Measurements from ENCODE around the gene DCTN2. TPM values are rescaled to one million over a fixed set of nuclear protein-coding genes. Genes with fewer than 3 reads are reported as not detected.
A peak's percentile ranks its signal among the peaks of the same experiment; 100 is the strongest.

Gene DCTN2
- polyA plus RNA-seq, 1 of the 3 experiments (the other 2 are of a cell fraction), result 122 TPM

GRCh38 chr12:57549909-57550640 lies 3.1 kb upstream of the DCTN2 start, which contains the start of gene KIF5A:
TSS of gene KIF5A (plus strand) at chr12:57550044. CDS start at chr12:57550272, 228 bp downstream.
- peak within 1 kb of the TSS in 1 of 2 experiments; percentile 86; a peak in 1 of 4 replicates for H3K27ac ChIP-seq (ENCODE audit: low read depth in 2 of 2, low read length in 1 of 2)
- peaks cover 8 to 15% of the 10 kb centered on the region in 2 experiments for H3K36me3 ChIP-seq (replicated peaks in 1 of 2; ENCODE audit: control insufficient read depth in 1 of 2, insufficient read depth in 2 of 2, low read length in 1 of 2)
- peaks cover 59% of the 10 kb centered on the region for H3K79me2 ChIP-seq (ENCODE audit: insufficient read depth)
- H3K9me3 ChIP-seq, result no peaks in the 10 kb centered on the region
- 3% methylated on average over 20 of the region's 52 CpGs for WGBS (ENCODE audit: low lambda C conversion rate)
- no peaks in the 10 kb centered on the region for H3K27me3 ChIP-seq (ENCODE audit: insufficient read depth)
- peak; percentile 92 for DNase-seq
- no peak for TF ChIP-seq GABPA (IDR thresholded peaks at IDR 0.05; ENCODE audit: low read depth)
- no peak for TF ChIP-seq RAD21 (IDR thresholded peaks at IDR 0.05; ENCODE audit: low read length)
- no peak for TF ChIP-seq RCOR1 (IDR thresholded peaks at IDR 0.05; ENCODE audit: low read length)
- TF ChIP-seq EP300 (IDR thresholded peaks at IDR 0.05; ENCODE audit: borderline replicate concordance in 1 of 2, low read depth in 1 of 2, low read length in 1 of 2), result no peak
- TF ChIP-seq POLR2AphosphoS5 (IDR thresholded peaks at IDR 0.05; ENCODE audit: low read depth, low read length), result peak; percentile 60; the same call in 1 of the 2 replicates
- no peak for TF ChIP-seq MEF2A (IDR thresholded peaks at IDR 0.05; ENCODE audit: borderline replicate concordance, low read depth)
- TF ChIP-seq, protein P1, sequence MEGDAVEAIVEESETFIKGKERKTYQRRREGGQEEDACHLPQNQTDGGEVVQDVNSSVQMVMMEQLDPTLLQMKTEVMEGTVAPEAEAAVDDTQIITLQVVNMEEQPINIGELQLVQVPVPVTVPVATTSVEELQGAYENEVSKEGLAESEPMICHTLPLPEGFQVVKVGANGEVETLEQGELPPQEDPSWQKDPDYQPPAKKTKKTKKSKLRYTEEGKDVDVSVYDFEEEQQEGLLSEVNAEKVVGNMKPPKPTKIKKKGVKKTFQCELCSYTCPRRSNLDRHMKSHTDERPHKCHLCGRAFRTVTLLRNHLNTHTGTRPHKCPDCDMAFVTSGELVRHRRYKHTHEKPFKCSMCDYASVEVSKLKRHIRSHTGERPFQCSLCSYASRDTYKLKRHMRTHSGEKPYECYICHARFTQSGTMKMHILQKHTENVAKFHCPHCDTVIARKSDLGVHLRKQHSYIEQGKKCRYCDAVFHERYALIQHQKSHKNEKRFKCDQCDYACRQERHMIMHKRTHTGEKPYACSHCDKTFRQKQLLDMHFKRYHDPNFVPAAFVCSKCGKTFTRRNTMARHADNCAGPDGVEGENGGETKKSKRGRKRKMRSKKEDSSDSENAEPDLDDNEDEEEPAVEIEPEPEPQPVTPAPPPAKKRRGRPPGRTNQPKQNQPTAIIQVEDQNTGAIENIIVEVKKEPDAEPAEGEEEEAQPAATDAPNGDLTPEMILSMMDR (IDR thresholded peaks at IDR 0.05), result peak; percentile 28
- no peak for TF ChIP-seq ELF1 (IDR thresholded peaks at IDR 0.05)
- no peak for TF ChIP-seq TEAD4 (IDR thresholded peaks at IDR 0.05; ENCODE audit: borderline replicate concordance, insufficient read depth)
- peak; percentile 77 for TF ChIP-seq MXI1 (IDR thresholded peaks at IDR 0.05; ENCODE audit: low read depth, low read length)
- TF ChIP-seq, protein P2, sequence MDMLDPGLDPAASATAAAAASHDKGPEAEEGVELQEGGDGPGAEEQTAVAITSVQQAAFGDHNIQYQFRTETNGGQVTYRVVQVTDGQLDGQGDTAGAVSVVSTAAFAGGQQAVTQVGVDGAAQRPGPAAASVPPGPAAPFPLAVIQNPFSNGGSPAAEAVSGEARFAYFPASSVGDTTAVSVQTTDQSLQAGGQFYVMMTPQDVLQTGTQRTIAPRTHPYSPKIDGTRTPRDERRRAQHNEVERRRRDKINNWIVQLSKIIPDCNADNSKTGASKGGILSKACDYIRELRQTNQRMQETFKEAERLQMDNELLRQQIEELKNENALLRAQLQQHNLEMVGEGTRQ (IDR thresholded peaks at IDR 0.05; ENCODE audit: borderline replicate concordance, low read depth, low read length), result no peak
- no peak for TF ChIP-seq EZH2phosphoT487 (IDR thresholded peaks at IDR 0.05; ENCODE audit: borderline replicate concordance, low read depth)
- TF ChIP-seq SIN3A (IDR thresholded peaks at IDR 0.05; ENCODE audit: borderline replicate concordance, low read depth, low read length), result peak; percentile 68; the same call in 1 of the 2 replicates
- TF ChIP-seq, protein P3, sequence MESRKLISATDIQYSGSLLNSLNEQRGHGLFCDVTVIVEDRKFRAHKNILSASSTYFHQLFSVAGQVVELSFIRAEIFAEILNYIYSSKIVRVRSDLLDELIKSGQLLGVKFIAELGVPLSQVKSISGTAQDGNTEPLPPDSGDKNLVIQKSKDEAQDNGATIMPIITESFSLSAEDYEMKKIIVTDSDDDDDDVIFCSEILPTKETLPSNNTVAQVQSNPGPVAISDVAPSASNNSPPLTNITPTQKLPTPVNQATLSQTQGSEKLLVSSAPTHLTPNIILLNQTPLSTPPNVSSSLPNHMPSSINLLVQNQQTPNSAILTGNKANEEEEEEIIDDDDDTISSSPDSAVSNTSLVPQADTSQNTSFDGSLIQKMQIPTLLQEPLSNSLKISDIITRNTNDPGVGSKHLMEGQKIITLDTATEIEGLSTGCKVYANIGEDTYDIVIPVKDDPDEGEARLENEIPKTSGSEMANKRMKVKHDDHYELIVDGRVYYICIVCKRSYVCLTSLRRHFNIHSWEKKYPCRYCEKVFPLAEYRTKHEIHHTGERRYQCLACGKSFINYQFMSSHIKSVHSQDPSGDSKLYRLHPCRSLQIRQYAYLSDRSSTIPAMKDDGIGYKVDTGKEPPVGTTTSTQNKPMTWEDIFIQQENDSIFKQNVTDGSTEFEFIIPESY (IDR thresholded peaks at IDR 0.05; ENCODE audit: borderline replicate concordance, low read depth), result no peak
- TF ChIP-seq, protein P4, sequence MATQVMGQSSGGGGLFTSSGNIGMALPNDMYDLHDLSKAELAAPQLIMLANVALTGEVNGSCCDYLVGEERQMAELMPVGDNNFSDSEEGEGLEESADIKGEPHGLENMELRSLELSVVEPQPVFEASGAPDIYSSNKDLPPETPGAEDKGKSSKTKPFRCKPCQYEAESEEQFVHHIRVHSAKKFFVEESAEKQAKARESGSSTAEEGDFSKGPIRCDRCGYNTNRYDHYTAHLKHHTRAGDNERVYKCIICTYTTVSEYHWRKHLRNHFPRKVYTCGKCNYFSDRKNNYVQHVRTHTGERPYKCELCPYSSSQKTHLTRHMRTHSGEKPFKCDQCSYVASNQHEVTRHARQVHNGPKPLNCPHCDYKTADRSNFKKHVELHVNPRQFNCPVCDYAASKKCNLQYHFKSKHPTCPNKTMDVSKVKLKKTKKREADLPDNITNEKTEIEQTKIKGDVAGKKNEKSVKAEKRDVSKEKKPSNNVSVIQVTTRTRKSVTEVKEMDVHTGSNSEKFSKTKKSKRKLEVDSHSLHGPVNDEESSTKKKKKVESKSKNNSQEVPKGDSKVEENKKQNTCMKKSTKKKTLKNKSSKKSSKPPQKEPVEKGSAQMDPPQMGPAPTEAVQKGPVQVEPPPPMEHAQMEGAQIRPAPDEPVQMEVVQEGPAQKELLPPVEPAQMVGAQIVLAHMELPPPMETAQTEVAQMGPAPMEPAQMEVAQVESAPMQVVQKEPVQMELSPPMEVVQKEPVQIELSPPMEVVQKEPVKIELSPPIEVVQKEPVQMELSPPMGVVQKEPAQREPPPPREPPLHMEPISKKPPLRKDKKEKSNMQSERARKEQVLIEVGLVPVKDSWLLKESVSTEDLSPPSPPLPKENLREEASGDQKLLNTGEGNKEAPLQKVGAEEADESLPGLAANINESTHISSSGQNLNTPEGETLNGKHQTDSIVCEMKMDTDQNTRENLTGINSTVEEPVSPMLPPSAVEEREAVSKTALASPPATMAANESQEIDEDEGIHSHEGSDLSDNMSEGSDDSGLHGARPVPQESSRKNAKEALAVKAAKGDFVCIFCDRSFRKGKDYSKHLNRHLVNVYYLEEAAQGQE (IDR thresholded peaks at IDR 0.05; ENCODE audit: low read depth, low read length), result no peak
- TF ChIP-seq NFIC (IDR thresholded peaks at IDR 0.05; ENCODE audit: borderline replicate concordance), result no peak
- TF ChIP-seq TAF1 (IDR thresholded peaks at IDR 0.05; ENCODE audit: borderline replicate concordance, low read depth, low read length), result peak; percentile 36; the same call in 1 of the 2 replicates
- TF ChIP-seq RFX5 (IDR thresholded peaks at IDR 0.05; ENCODE audit: low read length), result no peak
- no peaks in the 10 kb centered on the region for H3K9me2 ChIP-seq
- H4K20me1 ChIP-seq (ENCODE audit: insufficient read depth), result 0 out of 2 replicates have a peak, but pooled peaks cover 1% of the 10 kb centered on the region
- POLR2A ChIA-PET, result no interaction called here
- peak within 1 kb of the TSS; percentile 59 for H3K9ac ChIP-seq
- CTCF ChIA-PET, result no interaction called here
- H3F3A ChIP-seq (replicated peaks; ENCODE audit: insufficient read depth), result peaks cover 8% of the 10 kb centered on the region
- peak within 1 kb of the TSS; percentile 95 for H2AFZ ChIP-seq (ENCODE audit: low read depth)
- peaks cover 13 to 42% of the 10 kb centered on the region in 2 experiments for H3K4me1 ChIP-seq (ENCODE audit: control insufficient read depth in 1 of 2, insufficient read depth in 2 of 2, low read depth in 1 of 2, low read length in 1 of 2)
- peak within 1 kb of the TSS; percentile 94 for H3K4me2 ChIP-seq
- peak within 1 kb of the TSS; percentile 90 to 94 for H3K4me3 ChIP-seq (ENCODE audit: low read depth in 2 of 2, low read length in 1 of 2)
